GM04504 (cell line): Measurements from ENCODE around the gene STRBP.
"Not testable (repeated sequence)": the region's sequence is repeated elsewhere in the genome, so short reads cannot be mapped to it uniquely, and the experiment has no call there.

Experiments
- DNase-seq: peaks from one replicate; pipeline ENCODE4 v3.0.0-alpha.2; 2012; ENCODE audit warnings: low read depth

Gene STRBP

GRCh38 chr9:123249162-123249561 lies 19.2 kb downstream of the STRBP start:
- DNase-seq = not testable (repeated sequence)

GRCh38 chr9:123248630-123249029 lies 19.8 kb downstream of the STRBP start:
- no peak for DNase-seq

- DNase-seq = no peak
These were observed 21.9 kb downstream of the STRBP start for GRCh38 chr9:123246534-123246933.

GRCh38 chr9:123239726-123240125 lies 28.7 kb downstream of the STRBP start:
- no peak for DNase-seq

GRCh38 chr9:123238365-123238764 lies 30.0 kb downstream of the STRBP start:
- DNase-seq = no peak

- no peak for DNase-seq
These were observed 31.2 kb downstream of the STRBP start for GRCh38 chr9:123237220-123237619.

GRCh38 chr9:123235448-123235847 lies 32.9 kb downstream of the STRBP start:
- DNase-seq = no peak

- DNase-seq = no peak
These were observed 33.5 kb downstream of the STRBP start for GRCh38 chr9:123234853-123235252.

- no peak for DNase-seq
These were observed 36.1 kb downstream of the STRBP start for GRCh38 chr9:123232332-123232731.

- no peak for DNase-seq
These were observed 37.0 kb downstream of the STRBP start for GRCh38 chr9:123231421-123231820.

GRCh38 chr9:123228967-123229366 lies 39.4 kb downstream of the STRBP start:
- no peak for DNase-seq

- no peak for DNase-seq
These were observed 42.4 kb downstream of the STRBP start for GRCh38 chr9:123225995-123226394.

- peak; percentile 38 for DNase-seq
These were observed 43.0 kb downstream of the STRBP start for GRCh38 chr9:123225374-123225813.

GRCh38 chr9:123220127-123220526 lies 48.3 kb downstream of the STRBP start:
- no peak for DNase-seq

- no peak for DNase-seq
These were observed 49.6 kb downstream of the STRBP start for GRCh38 chr9:123218831-123219230.

- no peak for DNase-seq
These were observed 51.2 kb downstream of the STRBP start for GRCh38 chr9:123217128-123217654.

GRCh38 chr9:123216251-123216797 lies 52.1 kb downstream of the STRBP start:
- DNase-seq = no peak

- DNase-seq = no peak
These were observed 57.3 kb downstream of the STRBP start for GRCh38 chr9:123211081-123211480.

GRCh38 chr9:123208626-123209174 lies 59.7 kb downstream of the STRBP start:
- no peak for DNase-seq

- DNase-seq = no peak
These were observed 62.3 kb downstream of the STRBP start for GRCh38 chr9:123206065-123206464.

GRCh38 chr9:123201083-123201482 lies 67.3 kb downstream of the STRBP start:
- no peak for DNase-seq

- not testable (repeated sequence) for DNase-seq
These were observed 67.9 kb downstream of the STRBP start for GRCh38 chr9:123200469-123200868.

GRCh38 chr9:123196124-123196523 lies 72.3 kb downstream of the STRBP start:
- DNase-seq = no peak

GRCh38 chr9:123194023-123194422 lies 74.4 kb downstream of the STRBP start:
- DNase-seq = no peak
